Measurements from ENCODE around the gene PGRMC2.

Gene PGRMC2

GRCh38 chr4:128298852-128299251 lies 11.2 kb upstream of the PGRMC2 start:
- no peak for DNase-seq (ENCODE audit: low read depth in 2 of 2)

- no peak for DNase-seq (ENCODE audit: low read depth in 2 of 2)
Observed at GRCh38 chr4:128298146-128298758, 10.6 kb upstream of the PGRMC2 start.

- no peak for DNase-seq (ENCODE audit: low read depth in 2 of 2)
Observed at GRCh38 chr4:128295255-128295654, 7.6 kb upstream of the PGRMC2 start.

- no peak for DNase-seq (ENCODE audit: low read depth in 2 of 2)
Observed at GRCh38 chr4:128294464-128294863, 6.9 kb upstream of the PGRMC2 start.

- DNase-seq (ENCODE audit: low read depth in 2 of 2), result no peak
Observed at GRCh38 chr4:128292349-128292748, 4.7 kb upstream of the PGRMC2 start.

- no peak for DNase-seq (ENCODE audit: low read depth in 2 of 2)
Observed at GRCh38 chr4:128291096-128291495, 3.5 kb upstream of the PGRMC2 start.

GRCh38 chr4:128290526-128290925 lies 2.9 kb upstream of the PGRMC2 start:
- DNase-seq (ENCODE audit: low read depth in 2 of 2), result no peak

- DNase-seq (ENCODE audit: low read depth in 2 of 2), result no peak
Observed at GRCh38 chr4:128289523-128290158, 2.0 kb upstream of the PGRMC2 start.

GRCh38 chr4:128288689-128289106 lies 1.1 kb upstream of the PGRMC2 start:
- peak in 1 of 2 donors; percentile 0 for DNase-seq (ENCODE audit: low read depth in 2 of 2)

- DNase-seq (ENCODE audit: low read depth in 2 of 2), result peak; percentile 99
Observed at GRCh38 chr4:128287871-128288688, 467 bp upstream of the PGRMC2 start.

GRCh38 chr4:128286474-128287058 lies 1.0 kb downstream of the PGRMC2 start:
- DNase-seq (ENCODE audit: low read depth in 2 of 2), result no peak

- no peak for DNase-seq (ENCODE audit: low read depth in 2 of 2)
Observed at GRCh38 chr4:128285085-128285997, 2.3 kb downstream of the PGRMC2 start.

GRCh38 chr4:128284317-128284716 lies 3.3 kb downstream of the PGRMC2 start:
- DNase-seq (ENCODE audit: low read depth in 2 of 2), result no peak

GRCh38 chr4:128283071-128283470 lies 4.5 kb downstream of the PGRMC2 start:
- no peak for DNase-seq (ENCODE audit: low read depth in 2 of 2)

- no peak for DNase-seq (ENCODE audit: low read depth in 2 of 2)
Observed at GRCh38 chr4:128282516-128282915, 5.1 kb downstream of the PGRMC2 start.

GRCh38 chr4:128281354-128281753 lies 6.3 kb downstream of the PGRMC2 start:
- no peak for DNase-seq (ENCODE audit: low read depth in 2 of 2)

GRCh38 chr4:128279624-128280225 lies 7.9 kb downstream of the PGRMC2 start:
- no peak for DNase-seq (ENCODE audit: low read depth in 2 of 2)

GRCh38 chr4:128277856-128278255 lies 9.8 kb downstream of the PGRMC2 start:
- no peak for DNase-seq (ENCODE audit: low read depth in 2 of 2)

GRCh38 chr4:128275346-128275745 lies 12.3 kb downstream of the PGRMC2 start:
- DNase-seq (ENCODE audit: low read depth in 2 of 2), result no peak

- DNase-seq (ENCODE audit: low read depth in 2 of 2), result no peak
Observed at GRCh38 chr4:128271551-128271950, 16.1 kb downstream of the PGRMC2 start.

GRCh38 chr4:128268970-128269369 lies 18.6 kb downstream of the PGRMC2 start:
- no peak for DNase-seq (ENCODE audit: low read depth in 2 of 2)

Data from stimulated activated CD8-positive, alpha-beta memory T cell treated with anti-CD3 and anti-CD28 coated beads, Interleukin-7, amount 100 ng/mL, for 1 hour (primary cell).